Esophagus mucosa (tissue), 1 donor: ENCODE data around the gene ACOX3. TPM values are rescaled to one million over a fixed set of nuclear protein-coding genes. Genes with fewer than 3 reads are reported as not detected.
"Not testable (repeated sequence)": the region's sequence is repeated elsewhere in the genome, so short reads cannot be mapped to it uniquely, and the experiment has no call there.

Experiments
- ATAC-seq: fragments of 200-7000 bp; cut with Tn5 transposase; one replicate; pipeline ENCODE4 v1.9.1; 2020
- total RNA-seq: library from RNA; stranded (reverse); gene quantifications from one replicate; pipeline ENCODE4 v1.2.4, GENCODE V29; 2023
- donor health status: DM: yes; HTN: yes; CAD: no.

The ACOX3 gene
- 48.0 TPM for total RNA-seq

- peak; percentile 93 for ATAC-seq
Measured at GRCh38 chr4:8440492-8441311, at the start of gene ACOX3, which contains the start of gene TRMT44. Gene ACOX3, minus strand, starts transcription at chr4:8440723. Its CDS starts 24,202 bp downstream, at chr4:8416521. Gene TRMT44, plus strand, starts transcription at chr4:8440777. Its CDS starts 46 bp downstream, at chr4:8440823.

- no peak for ATAC-seq
Measured at GRCh38 chr4:8488791-8489369, 48.4 kb upstream of the ACOX3 start.

GRCh38 chr4:8486643-8487042 is 46.1 kb upstream of the ACOX3 start:
- not testable (repeated sequence) for ATAC-seq

- ATAC-seq, result no peak
Measured at GRCh38 chr4:8480221-8480620, 39.7 kb upstream of the ACOX3 start.

- ATAC-seq, result no peak
Measured at GRCh38 chr4:8478801-8479744, 38.5 kb upstream of the ACOX3 start.

- ATAC-seq, result no peak
Measured at GRCh38 chr4:8478371-8478770, 37.8 kb upstream of the ACOX3 start.

GRCh38 chr4:8477676-8478075 is 37.2 kb upstream of the ACOX3 start:
- ATAC-seq, result no peak

GRCh38 chr4:8477095-8477635 is 36.6 kb upstream of the ACOX3 start:
- no peak for ATAC-seq

GRCh38 chr4:8475751-8476575 is 35.4 kb upstream of the ACOX3 start:
- ATAC-seq, result no peak

- ATAC-seq, result no peak
Measured at GRCh38 chr4:8474856-8475255, 34.3 kb upstream of the ACOX3 start.

GRCh38 chr4:8473920-8474590 is 33.5 kb upstream of the ACOX3 start:
- ATAC-seq, result no peak

- ATAC-seq, result no peak
Measured at GRCh38 chr4:8473198-8473919, 32.8 kb upstream of the ACOX3 start.

GRCh38 chr4:8472689-8473197 is 32.2 kb upstream of the ACOX3 start:
- ATAC-seq, result no peak

GRCh38 chr4:8472158-8472688 is 31.7 kb upstream of the ACOX3 start:
- peak; percentile 6 for ATAC-seq

- ATAC-seq, result no peak
Measured at GRCh38 chr4:8471211-8471875, 30.8 kb upstream of the ACOX3 start.

GRCh38 chr4:8470451-8471024 is 30.0 kb upstream of the ACOX3 start:
- no peak for ATAC-seq

- ATAC-seq, result no peak
Measured at GRCh38 chr4:8469550-8469949, 29.0 kb upstream of the ACOX3 start.

- ATAC-seq, result peak; percentile 80
Measured at GRCh38 chr4:8468746-8469535, 28.4 kb upstream of the ACOX3 start.
